Lung (tissue), 12 donors: Measurements from ENCODE around the gene ATP10A. TPM values are rescaled to one million over a fixed set of nuclear protein-coding genes. Genes with fewer than 3 reads are reported as not detected.

Source experiments
- ATAC-seq: fragments of 200-7000 bp; cut with Tn5 transposase; one replicate; pipeline ENCODE4 v1.9.1; 2020; ENCODE audit warnings: moderate number of reproducible peaks; ENCODE audit not compliant: insufficient read depth, low FRiP score
- DNase-seq, 3 donors: peaks; one replicate each; pipeline ENCODE4 v3.0.0-alpha.2; 2013 to 2017
- H3K27ac ChIP-seq, 2 donors: one replicate each; pipeline ENCODE4 v1.5.1; 2013; ENCODE audit warnings: mild to moderate bottlenecking in 2 of 2, moderate library complexity in 2 of 2, control low read depth in 1 of 2, inconsistent platforms in 1 of 2, low read depth in 1 of 2, low read length in 1 of 2
- H3K27me3 ChIP-seq, 3 donors: one replicate each; pipeline ENCODE4 v1.5.1; 2013; ENCODE audit warnings: low read length in 2 of 3; ENCODE audit not compliant: control insufficient read depth in 3 of 3, insufficient read depth in 3 of 3
- H3K36me3 ChIP-seq, 4 donors: one replicate each; pipeline ENCODE4 v1.5.1; 2013; ENCODE audit warnings: low read length in 4 of 4, mild to moderate bottlenecking in 1 of 4, moderate library complexity in 1 of 4; ENCODE audit not compliant: control insufficient read depth in 4 of 4, insufficient read depth in 4 of 4
- H3K4me1 ChIP-seq, 5 donors: one replicate each; pipeline ENCODE4 v1.5.1; 2013; ENCODE audit warnings: low read length in 5 of 5, mild to moderate bottlenecking in 2 of 5, moderate library complexity in 1 of 5; ENCODE audit not compliant: control insufficient read depth in 5 of 5, insufficient read depth in 5 of 5
- H3K4me3 ChIP-seq: one replicate; pipeline ENCODE4 v1.5.1; 2013; ENCODE audit warnings: mild to moderate bottlenecking, control low read depth, moderate library complexity
- H3K9ac ChIP-seq, 2 donors: one replicate each; pipeline ENCODE4 v1.5.1; 2013; ENCODE audit warnings: low read length in 2 of 2, control low read depth in 1 of 2; ENCODE audit not compliant: insufficient read depth in 1 of 2
- H3K9me3 ChIP-seq, 4 donors: one replicate each; pipeline ENCODE4 v1.5.1; 2013; ENCODE audit warnings: low read length in 3 of 4, mild to moderate bottlenecking in 1 of 4, moderate library complexity in 1 of 4; ENCODE audit not compliant: control insufficient read depth in 4 of 4, insufficient read depth in 3 of 4
- WGBS, 2 donors: extraction: QIAGEN DNeasy Blood & Tissue Kit; methylation state at CpG; one replicate each; pipeline ENCODE4 v1.1.7; 2013; 5-methylcytosine and 5-hydroxymethylcytosine counted together
- polyA plus RNA-seq, 2 donors: library from polyadenylated mRNA; stranded (reverse); fragments of 200-250 nt; gene quantifications; one replicate each; pipeline ENCODE4 v1.2.1, GENCODE V29; 2013
- total RNA-seq, 2 donors: library from RNA; depleted of rRNA in 1 of 2; stranded (reverse); fragments of >200 nt in 1 of 2; gene quantifications; one replicate each; pipeline ENCODE4 v1.2.1, GENCODE V29; 2014 to 2021
- TF ChIP-seq, protein P1 (sequence below): IDR thresholded peaks from 2 replicates; pipeline ENCODE4 v1.5.1; 2012; ENCODE audit warnings: mild to moderate bottlenecking; ENCODE audit errors: control extremely low read depth, extremely low read depth
- donor health status: control.
- donor health status: control.
- donor health status: Bipolar disorder and iron deficiency.
- donor health status: healthy.
- donor health status: DM: yes; HTN: yes; CAD: no.

ATP10A gene
- total and polyA plus RNA-seq, 4 donors = 4.5 to 33.7 (median 6.2) TPM

DNA sequence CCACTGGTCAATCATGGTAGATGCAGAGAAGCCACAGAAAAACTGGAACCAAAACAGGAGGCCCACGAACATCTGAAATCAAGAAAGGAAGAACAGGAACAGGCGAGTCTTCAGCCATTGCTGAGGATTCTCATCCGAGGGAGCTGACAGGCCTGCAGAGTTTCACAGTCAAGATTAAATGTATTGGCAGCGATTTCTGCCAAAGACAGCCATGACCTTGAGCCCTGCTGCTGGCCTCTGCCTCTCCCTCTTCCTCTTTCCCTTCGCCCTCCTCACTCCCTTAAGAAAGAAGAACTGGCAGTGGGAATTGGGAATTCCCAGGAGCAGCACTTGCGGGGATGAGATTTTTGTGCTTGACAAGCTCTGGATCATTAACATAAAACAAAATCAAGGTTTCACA, 179.7 kb downstream of the ATP10A start:
- Histone ChIP-seq H3K27ac (no peak overlapping the region), H3K27me3 (no peaks in the 10 kb centered on the region), H3K4me3 (no peak overlapping the region), H3K4me1 (no peaks in the 10 kb centered on the region), H3K9ac (no peak overlapping the region), H3K9me3 (peaks cover 0 to 10% (median 0%) of the 10 kb centered on the region in 4 donors), H3K36me3 (peaks cover 0 to 17% (median 0%) of the 10 kb centered on the region in 4 donors)
- no peak for ATAC-seq
- no peak for DNase-seq
- 78 to 81% methylated on average over 6 of the region's 6 CpGs for WGBS, 2 donors
- TF ChIP-seq, protein P1, sequence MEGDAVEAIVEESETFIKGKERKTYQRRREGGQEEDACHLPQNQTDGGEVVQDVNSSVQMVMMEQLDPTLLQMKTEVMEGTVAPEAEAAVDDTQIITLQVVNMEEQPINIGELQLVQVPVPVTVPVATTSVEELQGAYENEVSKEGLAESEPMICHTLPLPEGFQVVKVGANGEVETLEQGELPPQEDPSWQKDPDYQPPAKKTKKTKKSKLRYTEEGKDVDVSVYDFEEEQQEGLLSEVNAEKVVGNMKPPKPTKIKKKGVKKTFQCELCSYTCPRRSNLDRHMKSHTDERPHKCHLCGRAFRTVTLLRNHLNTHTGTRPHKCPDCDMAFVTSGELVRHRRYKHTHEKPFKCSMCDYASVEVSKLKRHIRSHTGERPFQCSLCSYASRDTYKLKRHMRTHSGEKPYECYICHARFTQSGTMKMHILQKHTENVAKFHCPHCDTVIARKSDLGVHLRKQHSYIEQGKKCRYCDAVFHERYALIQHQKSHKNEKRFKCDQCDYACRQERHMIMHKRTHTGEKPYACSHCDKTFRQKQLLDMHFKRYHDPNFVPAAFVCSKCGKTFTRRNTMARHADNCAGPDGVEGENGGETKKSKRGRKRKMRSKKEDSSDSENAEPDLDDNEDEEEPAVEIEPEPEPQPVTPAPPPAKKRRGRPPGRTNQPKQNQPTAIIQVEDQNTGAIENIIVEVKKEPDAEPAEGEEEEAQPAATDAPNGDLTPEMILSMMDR = no peak

DNA sequence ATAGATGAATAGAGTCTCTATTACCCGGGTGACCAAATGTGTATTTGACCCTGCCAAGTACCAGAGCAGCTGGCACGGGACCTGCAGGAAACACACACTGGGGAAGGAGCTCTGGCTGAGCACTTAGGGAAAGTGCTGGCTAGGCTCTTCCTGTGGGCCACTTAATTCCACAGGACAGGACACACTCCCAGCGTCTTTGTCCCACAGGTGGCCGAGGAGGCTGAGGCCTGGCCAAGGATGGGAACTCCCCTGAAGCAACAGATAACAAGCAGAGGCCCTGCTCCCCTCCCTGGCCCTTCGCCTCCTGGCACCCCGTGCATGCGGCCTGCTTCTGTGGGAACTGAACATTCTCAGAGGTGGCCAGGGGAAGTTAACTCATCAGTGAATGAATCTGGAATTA, 180.8 kb downstream of the ATP10A start:
- peaks cover 0 to 23% (median 0%) of the 10 kb centered on the region in 4 donors for H3K36me3 ChIP-seq
- DNase-seq (no peak), ATAC-seq (no peak)
- 62 to 68% methylated on average over 7 of the region's 7 CpGs for WGBS, 2 donors
- no peak overlapping the region for H3K4me3 ChIP-seq
- TF ChIP-seq, protein P1 = no peak
- no peaks in the 10 kb centered on the region for H3K27me3 ChIP-seq
- no peak overlapping the region for H3K27ac ChIP-seq
- peaks cover 0 to 10% (median 0%) of the 10 kb centered on the region in 4 donors for H3K9me3 ChIP-seq
- H3K9ac ChIP-seq = no peak overlapping the region
- no peaks in the 10 kb centered on the region for H3K4me1 ChIP-seq

DNA sequence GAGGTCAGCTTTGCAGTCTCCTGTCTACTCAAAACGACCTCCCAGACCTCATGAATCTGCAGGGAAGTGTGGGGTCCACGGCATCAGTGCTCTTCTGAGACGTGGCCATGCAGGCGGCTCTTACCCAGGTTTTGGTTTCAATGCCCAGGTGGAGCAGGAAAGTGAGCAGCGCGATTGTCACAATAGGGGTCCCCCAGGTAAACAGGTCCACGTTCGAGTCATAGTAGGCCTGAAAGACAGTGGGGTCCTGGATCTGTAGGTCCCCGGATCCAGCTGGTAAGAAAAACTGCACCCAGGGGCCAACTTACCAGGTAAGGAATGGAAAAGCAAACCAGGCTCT, 182.5 kb downstream of the ATP10A start:
- no peak overlapping the region for H3K27ac ChIP-seq
- no peak overlapping the region for H3K4me3 ChIP-seq
- H3K27me3 ChIP-seq = no peaks in the 10 kb centered on the region
- no peak overlapping the region for H3K9ac ChIP-seq
- peaks cover 0 to 21% (median 0%) of the 10 kb centered on the region in 4 donors for H3K36me3 ChIP-seq
- DNase-seq (no peak), ATAC-seq (no peak)
- H3K4me1 ChIP-seq = no peaks in the 10 kb centered on the region
- WGBS, 2 donors = 77 to 86% methylated on average over 9 of the region's 9 CpGs
- TF ChIP-seq, protein P1 = no peak
- H3K9me3 ChIP-seq = peaks cover 0 to 10% (median 0%) of the 10 kb centered on the region in 4 donors
